ENCODE results near the gene CBLB. TPM values are rescaled to one million over a fixed set of nuclear protein-coding genes. Genes with fewer than 3 reads are reported as not detected.

CBLB gene
- total RNA-seq = 140 TPM

- intact Hi-C loops (cut with DNase I) = no loop called here
- DNase-seq (ENCODE audit: low spot score) (peak; percentile 95), ATAC-seq (peak; percentile 94)
These were observed at the start of gene CBLB for GRCh38 chr3:105868742-105869530. TSS of gene CBLB (minus strand) at chr3:105869012. CDS start at chr3:105867577, 1,435 bp downstream.

- intact Hi-C loops (cut with DNase I) = no loop called here
- no peak for ATAC-seq
- DNase-seq (ENCODE audit: low spot score) = no peak
These were observed 48.0 kb upstream of the CBLB start for GRCh38 chr3:105916767-105917166.

GRCh38 chr3:105915524-105915923 is 46.7 kb upstream of the CBLB start:
- ATAC-seq (no peak), DNase-seq (ENCODE audit: low spot score) (no peak)
- intact Hi-C loops (cut with DNase I) = no loop called here

GRCh38 chr3:105913616-105914015 is 44.8 kb upstream of the CBLB start:
- ATAC-seq (no peak), DNase-seq (ENCODE audit: low spot score) (no peak)
- intact Hi-C loops (cut with DNase I) = no loop called here

- intact Hi-C loops (cut with DNase I) = no loop called here
- ATAC-seq (no peak), DNase-seq (ENCODE audit: low spot score) (no peak)
These were observed 44.1 kb upstream of the CBLB start for GRCh38 chr3:105912891-105913290.

- intact Hi-C loops (cut with DNase I) = no loop called here
- DNase-seq (ENCODE audit: low spot score) = no peak
- ATAC-seq = no peak
These were observed 42.7 kb upstream of the CBLB start for GRCh38 chr3:105911496-105911895.

- intact Hi-C loops (cut with DNase I) = no loop called here
- ATAC-seq (peak; percentile 30), DNase-seq (ENCODE audit: low spot score) (no peak)
These were observed 39.0 kb upstream of the CBLB start for GRCh38 chr3:105907777-105908176.

GRCh38 chr3:105906836-105907235 is 38.0 kb upstream of the CBLB start:
- DNase-seq (ENCODE audit: low spot score) (no peak), ATAC-seq (peak; percentile 95)
- intact Hi-C loops (cut with DNase I) = no loop called here

GRCh38 chr3:105906345-105906744 is 37.5 kb upstream of the CBLB start:
- intact Hi-C loops (cut with DNase I) = no loop called here
- DNase-seq (ENCODE audit: low spot score) (no peak), ATAC-seq (peak; percentile 75)

GRCh38 chr3:105905328-105905727 is 36.5 kb upstream of the CBLB start:
- no peak for ATAC-seq
- intact Hi-C loops (cut with DNase I) = no loop called here

GRCh38 chr3:105904678-105905284 is 36.0 kb upstream of the CBLB start:
- DNase-seq (ENCODE audit: low spot score) (no peak), ATAC-seq (no peak)
- intact Hi-C loops (cut with DNase I) = no loop called here

More at GRCh38 chr3:105905328-105905727, 36.5 kb upstream of the CBLB start:
- no peak for DNase-seq (ENCODE audit: low spot score)

GRCh38 chr3:105904251-105904650 is 35.4 kb upstream of the CBLB start:
- DNase-seq (ENCODE audit: low spot score) (no peak), ATAC-seq (no peak)
- intact Hi-C loops (cut with DNase I) = no loop called here

- intact Hi-C loops (cut with DNase I) = no loop called here
- ATAC-seq (no peak), DNase-seq (ENCODE audit: low spot score) (no peak)
These were observed 30.7 kb upstream of the CBLB start for GRCh38 chr3:105899516-105899915.

GRCh38 chr3:105891101-105891500 is 22.3 kb upstream of the CBLB start:
- ATAC-seq = no peak
- intact Hi-C loops (cut with DNase I) = no loop called here
- DNase-seq (ENCODE audit: low spot score) = no peak

- ATAC-seq (no peak), DNase-seq (ENCODE audit: low spot score) (no peak)
- intact Hi-C loops (cut with DNase I) = no loop called here
These were observed 20.1 kb upstream of the CBLB start for GRCh38 chr3:105888621-105889579.

- intact Hi-C loops (cut with DNase I) = no loop called here
- DNase-seq (ENCODE audit: low spot score) = no peak
- ATAC-seq = no peak
These were observed 16.4 kb upstream of the CBLB start for GRCh38 chr3:105885256-105885655.

GRCh38 chr3:105883798-105884377 is 15.1 kb upstream of the CBLB start:
- DNase-seq (ENCODE audit: low spot score) (no peak), ATAC-seq (no peak)
- intact Hi-C loops (cut with DNase I) = no loop called here

- DNase-seq (ENCODE audit: low spot score) = no peak
- intact Hi-C loops (cut with DNase I) = no loop called here
- ATAC-seq = no peak
These were observed 12.0 kb upstream of the CBLB start for GRCh38 chr3:105880681-105881290.

- peak; percentile 23 for ATAC-seq
- intact Hi-C loops (cut with DNase I) = no loop called here
- DNase-seq (ENCODE audit: low spot score) = no peak
These were observed 9.2 kb upstream of the CBLB start for GRCh38 chr3:105878061-105878460.
